ENCODE data around the gene SLC10A3.

The SLC10A3 gene

GRCh38 chrX:154460326-154460725, 30.1 kb downstream of the SLC10A3 start:
- no peak for DNase-seq

GRCh38 chrX:154459832-154460231, 30.6 kb downstream of the SLC10A3 start:
- DNase-seq: no peak

- DNase-seq: no peak
Measured at GRCh38 chrX:154458954-154459778, 31.3 kb downstream of the SLC10A3 start.

GRCh38 chrX:154458116-154458953, 32.1 kb downstream of the SLC10A3 start, which contains the start of gene PLXNA3:
Gene PLXNA3, plus strand, starts transcription at chrX:154458281. Its CDS starts 1,903 bp downstream, at chrX:154460184.
- no peak for DNase-seq

- no peak for DNase-seq
Measured at GRCh38 chrX:154457491-154458115, 32.8 kb downstream of the SLC10A3 start.

GRCh38 chrX:154452823-154453222, 37.6 kb downstream of the SLC10A3 start:
- DNase-seq: no peak

GRCh38 chrX:154450312-154450711, 40.1 kb downstream of the SLC10A3 start:
- DNase-seq: no peak

- DNase-seq: no peak
Measured at GRCh38 chrX:154449618-154450017, 40.8 kb downstream of the SLC10A3 start.

- no peak for DNase-seq
Measured at GRCh38 chrX:154448484-154448883, 41.9 kb downstream of the SLC10A3 start.

GRCh38 chrX:154446430-154446829, 44.0 kb downstream of the SLC10A3 start:
- no peak for DNase-seq

GRCh38 chrX:154445776-154446175, 44.7 kb downstream of the SLC10A3 start:
- DNase-seq: no peak

- DNase-seq: no peak
Measured at GRCh38 chrX:154444755-154445246, 45.6 kb downstream of the SLC10A3 start.

GRCh38 chrX:154443992-154444754, 46.3 kb downstream of the SLC10A3 start, which contains the start of gene FAM50A:
Gene FAM50A, plus strand, starts transcription at chrX:154444141. Its CDS starts 95 bp downstream, at chrX:154444236.
- DNase-seq: no peak

GRCh38 chrX:154443479-154443910, 46.9 kb downstream of the SLC10A3 start:
- DNase-seq: no peak

GRCh38 chrX:154441984-154442707, 48.3 kb downstream of the SLC10A3 start:
- no peak for DNase-seq

- no peak for DNase-seq
Measured at GRCh38 chrX:154441564-154441963, 48.9 kb downstream of the SLC10A3 start.

- no peak for DNase-seq
Measured at GRCh38 chrX:154440623-154441357, 49.6 kb downstream of the SLC10A3 start.

GRCh38 chrX:154439841-154440240, 50.6 kb downstream of the SLC10A3 start:
- no peak for DNase-seq

- DNase-seq: no peak
Measured at GRCh38 chrX:154437971-154438893, 52.2 kb downstream of the SLC10A3 start.

All from DMS 273 treated with DMSO at 0.1 percent for 48 hours (cell line).